ENCODE data around the gene WNT9B. TPM values are rescaled to one million over a fixed set of nuclear protein-coding genes. Genes with fewer than 3 reads are reported as not detected.

The WNT9B gene
- total RNA-seq, 4 donors from 2014 or later: 0.27 to 0.59 TPM; not detected in 2

GRCh38 chr17:46854948-46855347 lies 3.6 kb downstream of the WNT9B start:
- no peak for DNase-seq
- Histone ChIP-seq H3K27me3 (peaks cover 3 to 4% of the 10 kb centered on the region in 2 donors), H3K27ac (no peak overlapping the region), H3K4me3 (no peak overlapping the region), H3K9me3 (no peaks in the 10 kb centered on the region), H3K4me1 (peaks cover 0 to 13% of the 10 kb centered on the region in 2 donors), H3K36me3 (no peaks in the 10 kb centered on the region)
- intact Hi-C loops (cut with DNase I; ENCODE audit: low total_unique reads): no loop called here
- TF ChIP-seq POLR2A (IDR thresholded peaks at IDR 0.05) (no peak), CTCF (IDR thresholded peaks at IDR 0.05) (no peak)

- DNase-seq: no peak
- peaks cover 0 to 3% of the 10 kb centered on the region in 2 donors for H3K27me3 ChIP-seq
- H3K9me3 ChIP-seq: no peaks in the 10 kb centered on the region
- H3K36me3 ChIP-seq: no peaks in the 10 kb centered on the region
- no peak overlapping the region for H3K27ac ChIP-seq
- intact Hi-C loops (cut with DNase I; ENCODE audit: low total_unique reads): no loop called here
- H3K4me3 ChIP-seq: no peak overlapping the region
- TF ChIP-seq POLR2A (IDR thresholded peaks at IDR 0.05): no peak
- no peak for TF ChIP-seq CTCF (IDR thresholded peaks at IDR 0.05)
- no peaks in the 10 kb centered on the region for H3K4me1 ChIP-seq
Observed at GRCh38 chr17:46857600-46857999, 6.2 kb downstream of the WNT9B start.

- H3K36me3 ChIP-seq: no peaks in the 10 kb centered on the region
- no peak for DNase-seq
- no peaks in the 10 kb centered on the region for H3K9me3 ChIP-seq
- no peak for TF ChIP-seq CTCF (IDR thresholded peaks at IDR 0.05)
- no peak overlapping the region for H3K4me3 ChIP-seq
- H3K27ac ChIP-seq: no peak overlapping the region
- H3K27me3 ChIP-seq: no peaks in the 10 kb centered on the region
- intact Hi-C loops (cut with DNase I; ENCODE audit: low total_unique reads): no loop called here
- no peaks in the 10 kb centered on the region for H3K4me1 ChIP-seq
Observed at GRCh38 chr17:46859996-46860395, 8.6 kb downstream of the WNT9B start.

- intact Hi-C loops (cut with DNase I; ENCODE audit: low total_unique reads): no loop called here
- no peaks in the 10 kb centered on the region for H3K27me3 ChIP-seq
- H3K4me1 ChIP-seq: no peaks in the 10 kb centered on the region
- no peaks in the 10 kb centered on the region for H3K9me3 ChIP-seq
- no peaks in the 10 kb centered on the region for H3K36me3 ChIP-seq
- H3K27ac ChIP-seq: no peak overlapping the region
- TF ChIP-seq POLR2A (IDR thresholded peaks at IDR 0.05) (no peak), CTCF (IDR thresholded peaks at IDR 0.05) (no peak)
- no peak for DNase-seq
- H3K4me3 ChIP-seq: no peak overlapping the region
Observed at GRCh38 chr17:46862949-46863348, 11.6 kb downstream of the WNT9B start.

GRCh38 chr17:46863383-46864121 lies 12.2 kb downstream of the WNT9B start:
- Histone ChIP-seq H3K27ac (no peak overlapping the region), H3K36me3 (no peaks in the 10 kb centered on the region), H3K4me3 (no peak overlapping the region), H3K27me3 (no peaks in the 10 kb centered on the region), H3K9me3 (no peaks in the 10 kb centered on the region), H3K4me1 (no peaks in the 10 kb centered on the region)
- TF ChIP-seq CTCF (IDR thresholded peaks at IDR 0.05) (no peak), POLR2A (IDR thresholded peaks at IDR 0.05) (no peak)
- intact Hi-C loops (cut with DNase I; ENCODE audit: low total_unique reads): no loop called here
- no peak for DNase-seq

All from uterus (tissue), 4 donors.